ENCODE data around the gene C2CD5. TPM values are rescaled to one million over a fixed set of nuclear protein-coding genes. Genes with fewer than 3 reads are reported as not detected.

The C2CD5 gene
- total RNA-seq, 1 experiment from 2014 or later: 22.9 TPM

- TF ChIP-seq SP1 (IDR thresholded peaks at IDR 0.05; ENCODE audit: low read depth) (no peak), EZH2phosphoT487 (IDR thresholded peaks at IDR 0.05; ENCODE audit: borderline replicate concordance) (no peak), POLR2AphosphoS5 (IDR thresholded peaks at IDR 0.05; ENCODE audit: low read depth, low read length) (no peak), SRF (IDR thresholded peaks at IDR 0.05; ENCODE audit: low read depth) (no peak), CTCF (IDR thresholded peaks at IDR 0.05 in 2 of 3, conservative IDR thresholded peaks at IDR 0.05 in 1 of 3; ENCODE audit: borderline replicate concordance in 1 of 3, insufficient read depth in 1 of 3, low read depth in 2 of 3, low read length in 2 of 3) (no peak), ZNF274 (IDR thresholded peaks at IDR 0.05; ENCODE audit: low read depth, low read length) (no peak)
Measured at GRCh38 chr12:22526836-22527235, 17.5 kb downstream of the C2CD5 start (continued).

GRCh38 chr12:22525426-22525825 lies 18.9 kb downstream of the C2CD5 start:
- CTCF ChIA-PET: no interaction called here
- no peak for DNase-seq (ENCODE audit: low read depth, low spot score)
- no peak overlapping the region for H3K4me2 ChIP-seq (ENCODE audit: low read length)
- H4K20me1 ChIP-seq (ENCODE audit: insufficient read depth): no peaks in the 10 kb centered on the region
- H3K9me3 ChIP-seq (ENCODE audit: control insufficient read depth in 1 of 2, insufficient read depth in 1 of 2, low read depth in 1 of 2, low read length in 2 of 2): no peaks in the 10 kb centered on the region
- H3K79me2 ChIP-seq (ENCODE audit: insufficient read depth, low read length): no peaks in the 10 kb centered on the region
- no peak overlapping the region for H2AFZ ChIP-seq (ENCODE audit: low read depth, low read length, poor library complexity, severe bottlenecking)
- ATAC-seq: no peak
- no peaks in the 10 kb centered on the region for H3K4me1 ChIP-seq (ENCODE audit: control insufficient read depth in 1 of 2, insufficient read depth in 2 of 2, low read length in 2 of 2)
- no peaks in the 10 kb centered on the region for H3K9me2 ChIP-seq (ENCODE audit: insufficient read depth)
- TF ChIP-seq EZH2phosphoT487 (IDR thresholded peaks at IDR 0.05; ENCODE audit: borderline replicate concordance): no peak
- no peak for TF ChIP-seq ATF3 (IDR thresholded peaks at IDR 0.05)
- RAD21 ChIA-PET (ENCODE audit: low non-redundant PET in 1 of 2, low total read pairs in 2 of 2, uncharacterized antibody in 2 of 2, unreplicated experiment in 2 of 2): no interaction called here
- no peak overlapping the region for H3K9ac ChIP-seq (ENCODE audit: low read length)
- H3K36me3 ChIP-seq (ENCODE audit: control insufficient read depth in 1 of 2, insufficient read depth in 2 of 2, low read length in 2 of 2): peaks cover 0 to 4% of the 10 kb centered on the region in 2 experiments; a peak in 1 of 4 replicates
- BruUV-seq (replicated peaks): no TSS peak
- POLR2A ChIA-PET: no interaction called here
- no peaks in the 10 kb centered on the region for H3K27me3 ChIP-seq (ENCODE audit: insufficient read depth, low read length)
- no peak overlapping the region for H3K4me3 ChIP-seq (replicated peaks in 1 of 2; ENCODE audit: low read depth in 1 of 2, low read length in 2 of 2)
- H3K27ac ChIP-seq (ENCODE audit: low read depth, low read length): no peak overlapping the region
- intact Hi-C loops (cut with micrococcal nuclease): loop anchor here (5.0 kb wide), 1 partner anchor 107 kb away; no protein-coding TSS in a partner anchor
